K562 treated with DMSO at 1 percent for 12 hours (cell line): ENCODE measurements around the gene ADCY9. TPM values are rescaled to one million over a fixed set of nuclear protein-coding genes. Genes with fewer than 3 reads are reported as not detected.

ENCODE experiments used
- total RNA-seq: library from RNA; unstranded; fragments of 300-600 nt; gene quantifications from 2 replicates; pipeline ENCODE4 v1.2.3, GENCODE V29; 2022; ENCODE audit not compliant: insufficient read depth

The ADCY9 gene
- 0.21 TPM in 1 of 2 replicates, not detected in the other for total RNA-seq

DNA sequence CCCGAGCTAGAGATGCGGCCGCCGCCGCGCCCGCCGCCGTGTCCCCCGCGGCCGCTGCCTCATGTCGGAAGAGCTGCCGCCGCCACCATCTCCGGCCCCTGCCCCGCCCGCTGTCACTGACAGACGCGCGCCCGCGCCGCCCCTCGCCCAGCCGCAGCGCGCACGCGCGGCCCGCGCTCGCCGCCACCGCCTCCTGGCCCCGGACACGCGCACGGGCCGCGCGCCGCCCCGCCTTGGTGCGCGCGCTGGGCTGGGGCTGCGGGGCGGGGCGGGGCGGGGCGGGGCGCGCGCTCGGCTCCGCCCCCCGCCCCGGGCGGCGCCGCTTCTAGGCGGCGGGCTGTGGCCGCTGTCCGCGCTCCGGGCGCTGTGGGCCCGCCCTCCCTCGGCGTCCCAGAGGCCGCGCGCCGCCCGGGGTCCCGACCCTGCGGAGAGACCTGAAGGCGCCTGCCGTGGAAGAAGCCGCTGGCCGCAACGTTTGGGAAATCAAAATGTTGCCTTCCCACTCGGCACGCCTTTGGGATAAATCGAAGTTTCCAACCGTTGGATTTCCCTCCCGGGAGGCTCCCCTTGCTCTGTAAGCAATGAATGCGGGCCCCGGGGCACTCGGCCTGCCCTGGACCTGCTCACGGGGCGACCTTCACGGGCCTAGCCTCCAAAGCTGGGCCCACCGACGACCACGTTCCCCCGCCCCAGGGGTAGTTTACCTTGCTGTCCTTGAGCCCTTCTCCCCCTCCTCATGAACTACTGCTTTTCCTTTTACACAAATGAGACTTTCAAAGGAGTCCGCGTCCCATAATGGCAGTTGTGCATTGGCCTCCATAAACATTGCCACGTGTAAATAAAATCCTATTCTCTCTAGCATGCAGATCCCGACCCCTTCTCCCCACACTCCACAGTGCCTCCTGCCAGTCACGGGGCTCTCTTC is at the start of gene ADCY9:
TSS of gene ADCY9 (minus strand) at position 118 of the 925 bp plus-strand sequence. CDS start 1,000 bp downstream, outside the sequence.

Other genes with a start within 250 kb of the ADCY9 start
- 2.6 and 19.9 TPM in 2 replicates for gene CREBBP, start 235.7 kb downstream of the ADCY9 start, total RNA-seq
- not detected in 2 replicates for gene SRL, start 125.6 kb upstream of the ADCY9 start, total RNA-seq
- 5.8 and 6.2 TPM in 2 replicates for gene TFAP4, start 156.6 kb upstream of the ADCY9 start, total RNA-seq
- gene GLIS2, start 199.6 kb upstream of the ADCY9 start, total RNA-seq = 13.7 and 23.8 TPM in 2 replicates
- 58.1 and 191 TPM in 2 replicates for gene PAM16, start 234.9 kb upstream of the ADCY9 start, total RNA-seq